Parathyroid adenoma (tissue), 2 donors: ENCODE measurements around the gene CEP72.

Experiments used
- H2AFZ ChIP-seq: fragments of 300-600 bp; sonication (generic); one replicate; pipeline ENCODE4 v1.7.0; 2017; ENCODE audit warnings: antibody characterized with exemption, mild to moderate bottlenecking
- H3K27ac ChIP-seq: fragments of 300-600 bp; sonication (generic); one replicate; pipeline ENCODE4 v1.7.0; 2017
- H3K27me3 ChIP-seq: fragments of 300-600 bp; sonication (generic); one replicate; pipeline ENCODE4 v1.7.0; 2017; ENCODE audit warnings: low read length; ENCODE audit not compliant: control insufficient read depth, insufficient read depth
- H3K36me3 ChIP-seq: fragments of 300-600 bp; sonication (generic); one replicate; pipeline ENCODE4 v1.7.0; 2017; ENCODE audit warnings: low read length; ENCODE audit not compliant: control insufficient read depth, insufficient read depth
- H3K4me1 ChIP-seq: fragments of 300-600 bp; sonication (generic); one replicate; pipeline ENCODE4 v1.7.0; 2017; ENCODE audit warnings: control low read depth
- H3K4me2 ChIP-seq: fragments of 300-600 bp; sonication (generic); one replicate; pipeline ENCODE4 v1.7.0; 2017; ENCODE audit warnings: low read length
- H3K4me3 ChIP-seq: fragments of 300-600 bp; sonication (generic); one replicate; pipeline ENCODE4 v1.7.0; 2017; ENCODE audit warnings: low read depth, low read length
- H3K79me2 ChIP-seq: fragments of 300-600 bp; sonication (generic); one replicate; pipeline ENCODE4 v1.7.0; 2017; ENCODE audit warnings: control low read depth
- H3K9ac ChIP-seq: fragments of 300-600 bp; sonication (generic); one replicate; pipeline ENCODE4 v1.7.0; 2017; ENCODE audit warnings: mild to moderate bottlenecking
- H3K9me3 ChIP-seq: fragments of 300-600 bp; sonication (generic); one replicate; pipeline ENCODE4 v1.7.0; 2017; ENCODE audit warnings: low read length; ENCODE audit not compliant: control insufficient read depth
- CTCF ChIP-seq: fragments of 300-600 bp; sonication (generic); IDR thresholded peaks from one replicate; pipeline ENCODE4 v1.7.0; 2017; ENCODE audit warnings: antibody characterized with exemption, mild to moderate bottlenecking
- donor health status: primary hyperparathyroidism.

The CEP72 gene

GRCh38 chr5:622946-623522 is 10.9 kb downstream of the CEP72 start:
- no peak for TF ChIP-seq CTCF
- H3K27ac ChIP-seq: no peak overlapping the region
- no peaks in the 10 kb centered on the region for H3K79me2 ChIP-seq
- H3K27me3 ChIP-seq: no peaks in the 10 kb centered on the region
- H3K9me3 ChIP-seq: no peaks in the 10 kb centered on the region
- H3K9ac ChIP-seq: no peak overlapping the region
- no peaks in the 10 kb centered on the region for H3K36me3 ChIP-seq
- no peak overlapping the region for H3K4me2 ChIP-seq
- H2AFZ ChIP-seq: no peak overlapping the region
- H3K4me3 ChIP-seq: no peak overlapping the region
- no peaks in the 10 kb centered on the region for H3K4me1 ChIP-seq

DNA sequence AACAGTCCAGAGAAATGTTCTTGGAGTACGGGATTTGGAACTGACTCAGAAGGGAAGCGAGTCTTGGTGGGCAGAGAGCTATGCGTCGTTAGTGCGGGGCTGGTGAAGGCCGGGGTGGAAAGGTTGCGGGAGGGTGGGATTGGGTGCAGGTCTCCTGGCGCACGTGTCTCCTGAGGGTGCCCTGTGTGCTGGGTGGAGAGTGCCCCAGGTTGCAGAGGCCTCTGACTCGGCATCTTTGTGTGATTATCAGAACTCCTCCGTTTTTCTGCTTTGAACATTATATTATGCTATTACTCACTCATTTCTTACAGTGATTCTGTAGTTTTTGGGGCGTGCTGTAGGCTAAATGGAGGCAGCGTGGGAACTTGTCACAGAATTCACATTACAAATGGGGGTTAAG is 11.4 kb downstream of the CEP72 start:
- H2AFZ ChIP-seq: no peak overlapping the region
- no peaks in the 10 kb centered on the region for H3K4me1 ChIP-seq
- H3K27me3 ChIP-seq: no peaks in the 10 kb centered on the region
- no peak overlapping the region for H3K9ac ChIP-seq
- H3K4me2 ChIP-seq: no peak overlapping the region
- no peaks in the 10 kb centered on the region for H3K36me3 ChIP-seq
- no peak for TF ChIP-seq CTCF
- no peak overlapping the region for H3K4me3 ChIP-seq
- H3K27ac ChIP-seq: no peak overlapping the region
- H3K79me2 ChIP-seq: no peaks in the 10 kb centered on the region
- H3K9me3 ChIP-seq: no peaks in the 10 kb centered on the region

GRCh38 chr5:624118-624950 is 12.2 kb downstream of the CEP72 start:
- TF ChIP-seq CTCF: no peak
- H3K4me2 ChIP-seq: no peak overlapping the region
- H3K9me3 ChIP-seq: no peaks in the 10 kb centered on the region
- no peak overlapping the region for H2AFZ ChIP-seq
- H3K79me2 ChIP-seq: no peaks in the 10 kb centered on the region
- no peak overlapping the region for H3K9ac ChIP-seq
- no peaks in the 10 kb centered on the region for H3K36me3 ChIP-seq
- no peaks in the 10 kb centered on the region for H3K4me1 ChIP-seq
- H3K27me3 ChIP-seq: no peaks in the 10 kb centered on the region
- no peak overlapping the region for H3K4me3 ChIP-seq
- no peak overlapping the region for H3K27ac ChIP-seq

DNA sequence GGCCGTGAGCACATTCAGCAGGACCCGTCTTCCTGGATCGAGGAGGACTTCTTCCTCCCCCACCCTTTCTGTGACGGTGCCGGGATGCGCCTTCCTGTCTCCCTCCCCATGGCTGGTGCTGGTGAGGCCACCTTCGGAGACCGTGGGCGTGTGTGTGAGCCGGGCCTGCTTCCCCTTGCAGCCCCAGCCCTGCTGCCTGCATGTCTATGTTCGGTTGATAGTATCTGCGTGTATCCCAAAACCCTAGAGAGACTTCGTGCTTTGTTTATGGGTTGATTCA is 12.8 kb downstream of the CEP72 start:
- Histone ChIP-seq H3K9me3 (no peaks in the 10 kb centered on the region), H3K9ac (no peak overlapping the region), H3K4me2 (no peak overlapping the region), H3K27me3 (no peaks in the 10 kb centered on the region), H3K27ac (no peak overlapping the region), H3K4me1 (no peaks in the 10 kb centered on the region), H3K4me3 (no peak overlapping the region), H2AFZ (no peak overlapping the region), H3K79me2 (no peaks in the 10 kb centered on the region), H3K36me3 (no peaks in the 10 kb centered on the region)
- no peak for TF ChIP-seq CTCF

GRCh38 chr5:625516-625915 is 13.4 kb downstream of the CEP72 start:
- Histone ChIP-seq H3K36me3 (no peaks in the 10 kb centered on the region), H3K27me3 (no peaks in the 10 kb centered on the region), H3K9me3 (no peaks in the 10 kb centered on the region), H3K4me3 (no peak overlapping the region), H3K79me2 (no peaks in the 10 kb centered on the region), H3K27ac (no peak overlapping the region), H2AFZ (no peak overlapping the region), H3K4me1 (no peaks in the 10 kb centered on the region), H3K4me2 (no peak overlapping the region), H3K9ac (no peak overlapping the region)
- no peak for TF ChIP-seq CTCF
